ENCODE measurements around the gene MCOLN1. TPM values are rescaled to one million over a fixed set of nuclear protein-coding genes. Genes with fewer than 3 reads are reported as not detected.

The MCOLN1 gene
- total RNA-seq, 1 experiment from 2014 or later: 28.4 TPM

DNA sequence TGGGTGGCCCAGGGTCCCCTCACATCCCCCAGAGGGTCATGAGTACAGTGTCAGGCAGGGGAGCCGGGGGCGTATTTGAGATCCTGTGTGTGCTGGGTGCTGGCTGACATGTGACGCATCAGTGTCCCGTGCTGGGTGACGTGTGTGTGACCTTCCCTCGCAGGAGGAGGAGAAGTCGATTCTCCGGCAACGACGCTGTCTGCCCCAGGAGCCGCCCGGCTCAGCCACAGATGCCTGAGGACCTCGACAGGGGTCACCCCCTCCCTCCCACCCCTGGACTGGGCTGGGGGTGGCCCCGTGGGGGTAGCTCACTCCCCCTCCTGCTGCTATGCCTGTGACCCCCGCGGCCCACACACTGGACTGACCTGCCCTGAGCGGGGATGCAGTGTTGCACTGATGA lies 38.9 kb downstream of the MCOLN1 start:
- TF ChIP-seq EZH2 (IDR thresholded peaks at IDR 0.05; ENCODE audit: borderline replicate concordance, low read depth, low read length, poor library complexity, severe bottlenecking): no peak
- TF ChIP-seq, protein P1, sequence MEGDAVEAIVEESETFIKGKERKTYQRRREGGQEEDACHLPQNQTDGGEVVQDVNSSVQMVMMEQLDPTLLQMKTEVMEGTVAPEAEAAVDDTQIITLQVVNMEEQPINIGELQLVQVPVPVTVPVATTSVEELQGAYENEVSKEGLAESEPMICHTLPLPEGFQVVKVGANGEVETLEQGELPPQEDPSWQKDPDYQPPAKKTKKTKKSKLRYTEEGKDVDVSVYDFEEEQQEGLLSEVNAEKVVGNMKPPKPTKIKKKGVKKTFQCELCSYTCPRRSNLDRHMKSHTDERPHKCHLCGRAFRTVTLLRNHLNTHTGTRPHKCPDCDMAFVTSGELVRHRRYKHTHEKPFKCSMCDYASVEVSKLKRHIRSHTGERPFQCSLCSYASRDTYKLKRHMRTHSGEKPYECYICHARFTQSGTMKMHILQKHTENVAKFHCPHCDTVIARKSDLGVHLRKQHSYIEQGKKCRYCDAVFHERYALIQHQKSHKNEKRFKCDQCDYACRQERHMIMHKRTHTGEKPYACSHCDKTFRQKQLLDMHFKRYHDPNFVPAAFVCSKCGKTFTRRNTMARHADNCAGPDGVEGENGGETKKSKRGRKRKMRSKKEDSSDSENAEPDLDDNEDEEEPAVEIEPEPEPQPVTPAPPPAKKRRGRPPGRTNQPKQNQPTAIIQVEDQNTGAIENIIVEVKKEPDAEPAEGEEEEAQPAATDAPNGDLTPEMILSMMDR (conservative IDR thresholded peaks at IDR 0.05; ENCODE audit: low read depth, low read length): no peak
- no peak for DNase-seq (ENCODE audit: low spot score)
- intact Hi-C loops (cut with micrococcal nuclease; ENCODE audit: unreplicated experiment): no loop called here
- Histone ChIP-seq H3K27me3 (replicated peaks; ENCODE audit: insufficient read depth, low read depth, low read length, poor library complexity) (no peaks in the 10 kb centered on the region), H3K27ac (ENCODE audit: low read depth, low read length, poor library complexity, severe bottlenecking) (no peak overlapping the region), H3K4me3 (ENCODE audit: low read depth, low read length, poor library complexity, severe bottlenecking) (no peak overlapping the region), H3K4me1 (ENCODE audit: insufficient read depth, low read length, poor library complexity, severe bottlenecking) (no peaks in the 10 kb centered on the region), H3K9me3 (ENCODE audit: low read depth, low read length, poor library complexity, severe bottlenecking) (no peaks in the 10 kb centered on the region), H3K36me3 (ENCODE audit: insufficient read depth, low read length, poor library complexity, severe bottlenecking) (peaks cover 4% of the 10 kb centered on the region)
- ChIA-PET CTCF (interaction anchor here (0.6 kb wide), 1 partner anchor 228 kb away, joined by 5 read pairs; no protein-coding TSS in a partner anchor), POLR2A (ENCODE audit: low non-redundant PET) (no interaction called here)
- no TSS peak for BruUV-seq (replicated peaks)

- Histone ChIP-seq H3K9me3 (ENCODE audit: low read depth, low read length, poor library complexity, severe bottlenecking) (no peaks in the 10 kb centered on the region), H3K36me3 (ENCODE audit: insufficient read depth, low read length, poor library complexity, severe bottlenecking) (peaks cover 4% of the 10 kb centered on the region), H3K4me1 (ENCODE audit: insufficient read depth, low read length, poor library complexity, severe bottlenecking) (no peaks in the 10 kb centered on the region), H3K27ac (ENCODE audit: low read depth, low read length, poor library complexity, severe bottlenecking) (no peak overlapping the region), H3K4me3 (ENCODE audit: low read depth, low read length, poor library complexity, severe bottlenecking) (no peak overlapping the region), H3K27me3 (replicated peaks; ENCODE audit: insufficient read depth, low read depth, low read length, poor library complexity) (no peaks in the 10 kb centered on the region)
- no TSS peak for BruUV-seq (replicated peaks)
- CTCF ChIA-PET: no interaction called here
- TF ChIP-seq, protein P1 (conservative IDR thresholded peaks at IDR 0.05; ENCODE audit: low read depth, low read length): no peak
- TF ChIP-seq EZH2 (IDR thresholded peaks at IDR 0.05; ENCODE audit: borderline replicate concordance, low read depth, low read length, poor library complexity, severe bottlenecking): no peak
- intact Hi-C loops (cut with micrococcal nuclease; ENCODE audit: unreplicated experiment): no loop called here
- POLR2A ChIA-PET (ENCODE audit: low non-redundant PET): no interaction called here
- DNase-seq (ENCODE audit: low spot score): no peak
These were observed 40.4 kb downstream of the MCOLN1 start for GRCh38 chr19:7562646-7563393.

- Histone ChIP-seq H3K27ac (ENCODE audit: low read depth, low read length, poor library complexity, severe bottlenecking) (no peak overlapping the region), H3K4me1 (ENCODE audit: insufficient read depth, low read length, poor library complexity, severe bottlenecking) (no peaks in the 10 kb centered on the region), H3K4me3 (ENCODE audit: low read depth, low read length, poor library complexity, severe bottlenecking) (no peak overlapping the region), H3K27me3 (replicated peaks; ENCODE audit: insufficient read depth, low read depth, low read length, poor library complexity) (no peaks in the 10 kb centered on the region), H3K36me3 (ENCODE audit: insufficient read depth, low read length, poor library complexity, severe bottlenecking) (no peaks in the 10 kb centered on the region), H3K9me3 (ENCODE audit: low read depth, low read length, poor library complexity, severe bottlenecking) (no peaks in the 10 kb centered on the region)
- ChIA-PET POLR2A (ENCODE audit: low non-redundant PET) (no interaction called here), CTCF (interaction anchor here (0.6 to 2.4 kb wide), 2 partner anchors 78 to 116 kb away, joined by 3 to 8 read pairs; partner anchors contain the start of gene TRAPPC5)
- no TSS peak for BruUV-seq (replicated peaks)
- no peak for DNase-seq (ENCODE audit: low spot score)
- TF ChIP-seq EZH2 (IDR thresholded peaks at IDR 0.05; ENCODE audit: borderline replicate concordance, low read depth, low read length, poor library complexity, severe bottlenecking): no peak
- TF ChIP-seq, protein P1 (conservative IDR thresholded peaks at IDR 0.05; ENCODE audit: low read depth, low read length): no peak
- intact Hi-C loops (cut with micrococcal nuclease; ENCODE audit: unreplicated experiment): no loop called here
These were observed 42.4 kb downstream of the MCOLN1 start for GRCh38 chr19:7564866-7565265.

Data from A673 (cell line).